SU-DHL-6 (cell line): ENCODE data around the gene AMY1B.
"Not testable (repeated sequence)": the region's sequence is repeated elsewhere in the genome, so short reads cannot be mapped to it uniquely, and the experiment has no call there.

ENCODE experiments used
- H2AFZ ChIP-seq: fragments of 200-600 bp; sonication (generic); 2 replicates; pipeline ENCODE4 v1.6.1; 2014; ENCODE audit warnings: low read depth, mild to moderate bottlenecking, moderate library complexity, mixed read lengths, antibody characterized with exemption, low read length; ENCODE audit not compliant: severe bottlenecking
- H3F3A ChIP-seq: fragments of 200-600 bp; shearing (Covaris generic); 2 replicates; pipeline ENCODE4 v1.6.0; 2016; ENCODE audit warnings: antibody characterized with exemption, mild to moderate bottlenecking; ENCODE audit not compliant: insufficient read depth
- H3K27ac ChIP-seq: fragments of 200-600 bp; sonication (generic); 2 replicates; pipeline ENCODE4 v1.5.1; 2016; ENCODE audit warnings: low read depth, mild to moderate bottlenecking, low read length, moderate library complexity, mixed read lengths
- H3K27me3 ChIP-seq: fragments of 200-600 bp; sonication (generic), shearing (Covaris generic); 2 replicates; pipeline ENCODE4 v1.6.0; 2014; ENCODE audit warnings: mild to moderate bottlenecking, low read length
- H3K36me3 ChIP-seq: fragments of 200-600 bp; sonication (generic); 2 replicates; pipeline ENCODE4 v1.6.1; 2014; ENCODE audit warnings: mild to moderate bottlenecking, low read length, mixed read lengths
- H3K4me2 ChIP-seq: fragments of 300-600, 200-600 bp; shearing (Covaris generic), sonication (generic); 2 replicates; pipeline ENCODE4 v1.6.0; 2014; ENCODE audit warnings: low read length, low read depth, mild to moderate bottlenecking; ENCODE audit not compliant: poor library complexity, severe bottlenecking
- H3K4me3 ChIP-seq: fragments of 200-600 bp; sonication (generic); 2 replicates; pipeline ENCODE4 v1.5.1; 2014; ENCODE audit warnings: antibody characterized with exemption, low read length, mild to moderate bottlenecking, mixed read lengths; ENCODE audit not compliant: insufficient read depth, poor library complexity, severe bottlenecking
- H3K79me2 ChIP-seq: fragments of 200-600 bp; sonication (generic); 2 replicates; pipeline ENCODE4 v1.6.1; 2014; ENCODE audit warnings: mild to moderate bottlenecking, low read length, moderate library complexity; ENCODE audit not compliant: insufficient read depth
- H3K9ac ChIP-seq: fragments of 200-600 bp; sonication (generic); 2 replicates; pipeline ENCODE4 v1.7.0; 2014; ENCODE audit warnings: mild to moderate bottlenecking, low read length
- H3K9me2 ChIP-seq: fragments of 200-600 bp; sonication (generic); replicated peaks from 2 replicates; pipeline ENCODE4 v1.6.1; 2014; ENCODE audit warnings: low read length; ENCODE audit not compliant: insufficient read depth
- H3K9me3 ChIP-seq: fragments of 200-600 bp; sonication (generic); 2 replicates; pipeline ENCODE4 v1.6.1; 2014; ENCODE audit warnings: low read length, mixed read lengths; ENCODE audit not compliant: insufficient read depth
- H4K20me1 ChIP-seq: fragments of 200-600 bp; sonication (generic); 2 replicates; pipeline ENCODE4 v1.6.1; 2014; ENCODE audit warnings: low read depth, mild to moderate bottlenecking, antibody characterized with exemption, low read length, moderate library complexity, mixed read lengths

Gene AMY1B

GRCh38 chr1:103650305-103650704, 45.7 kb downstream of the AMY1B start:
- H3K27me3 ChIP-seq, H3K27ac ChIP-seq, H3K9ac ChIP-seq, H2AFZ ChIP-seq, H3K9me2 ChIP-seq, H3K9me3 ChIP-seq, H3K36me3 ChIP-seq, H4K20me1 ChIP-seq, H3K79me2 ChIP-seq, H3K4me2 ChIP-seq, H3F3A ChIP-seq, H3K4me3 ChIP-seq: not testable (repeated sequence)

GRCh38 chr1:103643908-103644307, 52.1 kb downstream of the AMY1B start:
- H3K4me3 ChIP-seq, H3K27ac ChIP-seq, H4K20me1 ChIP-seq, H3K9ac ChIP-seq, H2AFZ ChIP-seq, H3K79me2 ChIP-seq, H3K9me3 ChIP-seq, H3K4me2 ChIP-seq, H3K36me3 ChIP-seq, H3K9me2 ChIP-seq, H3F3A ChIP-seq, H3K27me3 ChIP-seq: not testable (repeated sequence)

GRCh38 chr1:103641194-103641593, 54.8 kb downstream of the AMY1B start:
- H3K9ac ChIP-seq, H3K27me3 ChIP-seq: not testable (repeated sequence)

More at GRCh38 chr1:103641194-103641593, 54.8 kb downstream of the AMY1B start:
- H4K20me1 ChIP-seq, H3K79me2 ChIP-seq, H3K9me3 ChIP-seq, H3K36me3 ChIP-seq, H3K9me2 ChIP-seq, H3K4me2 ChIP-seq, H3K27ac ChIP-seq, H2AFZ ChIP-seq, H3K4me3 ChIP-seq, H3F3A ChIP-seq: not testable (repeated sequence)
